Parathyroid adenoma (tissue), 2 donors: Measurements from ENCODE around the gene CLASP1.

ENCODE experiments used
- H2AFZ ChIP-seq: fragments of 300-600 bp; sonication (generic); one replicate; pipeline ENCODE4 v1.7.0; 2017; ENCODE audit warnings: antibody characterized with exemption, mild to moderate bottlenecking
- H3K27ac ChIP-seq: fragments of 300-600 bp; sonication (generic); one replicate; pipeline ENCODE4 v1.7.0; 2017
- H3K27me3 ChIP-seq: fragments of 300-600 bp; sonication (generic); one replicate; pipeline ENCODE4 v1.7.0; 2017; ENCODE audit warnings: low read length; ENCODE audit not compliant: control insufficient read depth, insufficient read depth
- H3K36me3 ChIP-seq: fragments of 300-600 bp; sonication (generic); one replicate; pipeline ENCODE4 v1.7.0; 2017; ENCODE audit warnings: low read length; ENCODE audit not compliant: control insufficient read depth, insufficient read depth
- H3K4me1 ChIP-seq: fragments of 300-600 bp; sonication (generic); one replicate; pipeline ENCODE4 v1.7.0; 2017; ENCODE audit warnings: control low read depth
- H3K4me2 ChIP-seq: fragments of 300-600 bp; sonication (generic); one replicate; pipeline ENCODE4 v1.7.0; 2017; ENCODE audit warnings: low read length
- H3K4me3 ChIP-seq: fragments of 300-600 bp; sonication (generic); one replicate; pipeline ENCODE4 v1.7.0; 2017; ENCODE audit warnings: low read depth, low read length
- H3K79me2 ChIP-seq: fragments of 300-600 bp; sonication (generic); one replicate; pipeline ENCODE4 v1.7.0; 2017; ENCODE audit warnings: control low read depth
- H3K9ac ChIP-seq: fragments of 300-600 bp; sonication (generic); one replicate; pipeline ENCODE4 v1.7.0; 2017; ENCODE audit warnings: mild to moderate bottlenecking
- H3K9me3 ChIP-seq: fragments of 300-600 bp; sonication (generic); one replicate; pipeline ENCODE4 v1.7.0; 2017; ENCODE audit warnings: low read length; ENCODE audit not compliant: control insufficient read depth
- TF ChIP-seq, protein P1 (sequence below): fragments of 300-600 bp; sonication (generic); IDR thresholded peaks from one replicate; pipeline ENCODE4 v1.7.0; 2017; ENCODE audit warnings: antibody characterized with exemption, mild to moderate bottlenecking
- donor health status: primary hyperparathyroidism.

CLASP1 gene

DNA sequence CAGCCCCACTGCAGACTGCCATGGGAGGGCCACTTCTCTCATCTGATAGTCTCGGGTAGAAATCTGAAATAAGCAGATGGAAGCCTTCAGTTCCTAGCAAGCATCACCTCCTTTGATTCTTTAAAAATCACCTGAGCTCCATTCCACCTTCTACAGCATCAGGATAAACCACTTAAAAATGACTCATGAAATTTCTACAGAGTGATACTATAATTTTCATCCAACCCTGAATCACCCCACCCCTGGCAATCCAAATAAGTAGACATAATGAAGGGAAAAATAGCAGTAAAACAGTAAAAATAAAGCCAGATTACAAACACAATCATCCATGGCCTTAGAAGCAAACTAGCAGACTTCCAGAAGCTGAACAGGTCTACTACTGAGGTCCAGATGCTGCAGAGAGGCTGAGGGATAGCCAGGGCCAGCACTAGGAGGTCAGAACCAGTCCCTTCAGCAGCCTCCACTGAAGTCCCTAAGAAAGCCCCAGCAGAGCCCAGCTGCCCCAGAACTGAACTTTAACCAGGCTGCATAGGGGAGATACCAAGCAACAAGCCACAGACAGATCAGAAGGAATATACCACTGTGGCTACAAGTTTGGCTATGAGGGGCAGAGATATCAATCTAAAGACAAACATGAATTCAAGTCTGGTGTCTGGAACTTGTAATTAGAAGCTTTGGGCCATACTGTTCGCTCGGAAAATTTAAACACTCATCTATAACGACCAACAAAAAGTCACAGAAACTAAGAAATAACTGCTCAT is 173.3 kb downstream of the CLASP1 start:
- H3K4me2 ChIP-seq, result no peak overlapping the region
- H3K4me1 ChIP-seq, result peaks cover 51% of the 10 kb centered on the region

GRCh38 chr2:121473512-121473911 is 175.8 kb downstream of the CLASP1 start:
- Histone ChIP-seq H2AFZ (no peak overlapping the region), H3K9me3 (no peaks in the 10 kb centered on the region), H3K9ac (no peak overlapping the region), H3K36me3 (no peaks in the 10 kb centered on the region), H3K4me2 (no peak overlapping the region), H3K4me1 (peaks cover 46% of the 10 kb centered on the region), H3K27ac (no peak overlapping the region), H3K27me3 (no peaks in the 10 kb centered on the region), H3K4me3 (no peak overlapping the region), H3K79me2 (peaks cover 4% of the 10 kb centered on the region)
- TF ChIP-seq, protein P1, sequence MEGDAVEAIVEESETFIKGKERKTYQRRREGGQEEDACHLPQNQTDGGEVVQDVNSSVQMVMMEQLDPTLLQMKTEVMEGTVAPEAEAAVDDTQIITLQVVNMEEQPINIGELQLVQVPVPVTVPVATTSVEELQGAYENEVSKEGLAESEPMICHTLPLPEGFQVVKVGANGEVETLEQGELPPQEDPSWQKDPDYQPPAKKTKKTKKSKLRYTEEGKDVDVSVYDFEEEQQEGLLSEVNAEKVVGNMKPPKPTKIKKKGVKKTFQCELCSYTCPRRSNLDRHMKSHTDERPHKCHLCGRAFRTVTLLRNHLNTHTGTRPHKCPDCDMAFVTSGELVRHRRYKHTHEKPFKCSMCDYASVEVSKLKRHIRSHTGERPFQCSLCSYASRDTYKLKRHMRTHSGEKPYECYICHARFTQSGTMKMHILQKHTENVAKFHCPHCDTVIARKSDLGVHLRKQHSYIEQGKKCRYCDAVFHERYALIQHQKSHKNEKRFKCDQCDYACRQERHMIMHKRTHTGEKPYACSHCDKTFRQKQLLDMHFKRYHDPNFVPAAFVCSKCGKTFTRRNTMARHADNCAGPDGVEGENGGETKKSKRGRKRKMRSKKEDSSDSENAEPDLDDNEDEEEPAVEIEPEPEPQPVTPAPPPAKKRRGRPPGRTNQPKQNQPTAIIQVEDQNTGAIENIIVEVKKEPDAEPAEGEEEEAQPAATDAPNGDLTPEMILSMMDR, result no peak

More for the DNA sequence above, 173.3 kb downstream of the CLASP1 start:
- Histone ChIP-seq H3K9me3 (no peaks in the 10 kb centered on the region), H3K27ac (no peak overlapping the region), H2AFZ (no peak overlapping the region), H3K36me3 (no peaks in the 10 kb centered on the region), H3K27me3 (no peaks in the 10 kb centered on the region), H3K9ac (no peak overlapping the region), H3K4me3 (no peak overlapping the region), H3K79me2 (no peaks in the 10 kb centered on the region)
- TF ChIP-seq, protein P1, result no peak

- no peak overlapping the region for H3K9ac ChIP-seq
- no peaks in the 10 kb centered on the region for H3K27me3 ChIP-seq
- TF ChIP-seq, protein P1, result no peak
- H2AFZ ChIP-seq, result no peak overlapping the region
- H3K36me3 ChIP-seq, result no peaks in the 10 kb centered on the region
- no peak overlapping the region for H3K4me3 ChIP-seq
- H3K9me3 ChIP-seq, result no peaks in the 10 kb centered on the region
- peaks cover 4% of the 10 kb centered on the region for H3K79me2 ChIP-seq
- H3K4me2 ChIP-seq, result no peak overlapping the region
- H3K27ac ChIP-seq, result no peak overlapping the region
- H3K4me1 ChIP-seq, result peaks cover 46% of the 10 kb centered on the region
Observed at GRCh38 chr2:121472470-121472993, 176.7 kb downstream of the CLASP1 start.

GRCh38 chr2:121471532-121472469 is 177.5 kb downstream of the CLASP1 start:
- no peak overlapping the region for H2AFZ ChIP-seq
- H3K36me3 ChIP-seq, result no peaks in the 10 kb centered on the region
- peaks cover 4% of the 10 kb centered on the region for H3K79me2 ChIP-seq
- TF ChIP-seq, protein P1, result no peak
- no peaks in the 10 kb centered on the region for H3K9me3 ChIP-seq
- no peak overlapping the region for H3K4me2 ChIP-seq
- H3K9ac ChIP-seq, result no peak overlapping the region
- H3K4me3 ChIP-seq, result no peak overlapping the region
- no peak overlapping the region for H3K27ac ChIP-seq
- no peaks in the 10 kb centered on the region for H3K27me3 ChIP-seq
- H3K4me1 ChIP-seq, result peaks cover 44% of the 10 kb centered on the region
